ENCODE results near the gene FNTB. TPM values are rescaled to one million over a fixed set of nuclear protein-coding genes. Genes with fewer than 3 reads are reported as not detected.

FNTB gene
- total RNA-seq, 1 experiment from 2014 or later: 9.0 TPM

Other genes with a start within 250 kb of the FNTB start
- gene SPTB, start 107.0 kb upstream of the FNTB start, total RNA-seq (2014; rRNA removed; shearing (Covaris generic)): 1.9 and 2.0 TPM in 2 replicates
- 31.0 and 32.6 TPM in 2 replicates for gene CHURC1, start 72.4 kb upstream of the FNTB start, total RNA-seq (2014; rRNA removed; shearing (Covaris generic))
- not detected in 2 replicates for gene GPX2, start 44.1 kb upstream of the FNTB start, total RNA-seq (2014; rRNA removed; shearing (Covaris generic))
- 42.3 and 45.8 TPM in 2 replicates for gene RAB15, start 14.6 kb upstream of the FNTB start, total RNA-seq (2014; rRNA removed; shearing (Covaris generic))
- gene MAX, start 115.6 kb downstream of the FNTB start, total RNA-seq (2014; rRNA removed; shearing (Covaris generic)): 25.3 and 27.3 TPM in 2 replicates

Data from A172 (cell line).